Mammary epithelial cell (primary cell): Measurements from ENCODE around the gene ZNF619.

ENCODE experiments used
- EZH2 ChIP-seq: IDR thresholded peaks from 2 replicates; pipeline ENCODE4 v1.6.1; 2012; ENCODE audit warnings: low read length, inconsistent platforms, borderline replicate concordance
- TF ChIP-seq, protein P1 (sequence below), 2 donors: IDR thresholded peaks in 1 of 2; conservative IDR thresholded peaks in 1 of 2; 2 replicates each; pipeline ENCODE4 v1.5.1; 2011 to 2012; ENCODE audit warnings: inconsistent platforms in 2 of 2, low read length in 2 of 2, mild to moderate bottlenecking in 2 of 2, control low read depth in 1 of 2, low read depth in 1 of 2; ENCODE audit not compliant: insufficient read depth in 1 of 2; ENCODE audit errors: extremely low read depth in 1 of 2

GRCh38 chr3:40499952-40500351 lies 23.0 kb downstream of the ZNF619 start:
- TF ChIP-seq, protein P1, sequence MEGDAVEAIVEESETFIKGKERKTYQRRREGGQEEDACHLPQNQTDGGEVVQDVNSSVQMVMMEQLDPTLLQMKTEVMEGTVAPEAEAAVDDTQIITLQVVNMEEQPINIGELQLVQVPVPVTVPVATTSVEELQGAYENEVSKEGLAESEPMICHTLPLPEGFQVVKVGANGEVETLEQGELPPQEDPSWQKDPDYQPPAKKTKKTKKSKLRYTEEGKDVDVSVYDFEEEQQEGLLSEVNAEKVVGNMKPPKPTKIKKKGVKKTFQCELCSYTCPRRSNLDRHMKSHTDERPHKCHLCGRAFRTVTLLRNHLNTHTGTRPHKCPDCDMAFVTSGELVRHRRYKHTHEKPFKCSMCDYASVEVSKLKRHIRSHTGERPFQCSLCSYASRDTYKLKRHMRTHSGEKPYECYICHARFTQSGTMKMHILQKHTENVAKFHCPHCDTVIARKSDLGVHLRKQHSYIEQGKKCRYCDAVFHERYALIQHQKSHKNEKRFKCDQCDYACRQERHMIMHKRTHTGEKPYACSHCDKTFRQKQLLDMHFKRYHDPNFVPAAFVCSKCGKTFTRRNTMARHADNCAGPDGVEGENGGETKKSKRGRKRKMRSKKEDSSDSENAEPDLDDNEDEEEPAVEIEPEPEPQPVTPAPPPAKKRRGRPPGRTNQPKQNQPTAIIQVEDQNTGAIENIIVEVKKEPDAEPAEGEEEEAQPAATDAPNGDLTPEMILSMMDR (conservative IDR thresholded peaks at IDR 0.05 in 1 of 2, IDR thresholded peaks at IDR 0.05 in 1 of 2; ENCODE audit: extremely low read depth in 1 of 2, insufficient read depth in 1 of 2, low read depth in 1 of 2, low read length in 2 of 2): no peak
- TF ChIP-seq EZH2: no peak
